WTC11 (cell line): Measurements from ENCODE around the gene ORC4. TPM values are rescaled to one million over a fixed set of nuclear protein-coding genes. Genes with fewer than 3 reads are reported as not detected.

Experiments used
- ATAC-seq: fragments of 200-7000 bp; cut with Tn5 transposase; 2 replicates; pipeline ENCODE4 v1.10.0; 2021; ENCODE audit warnings: mild to moderate bottlenecking, moderate library complexity
- CTCF ChIA-PET: fragments of 300-600 bp; sonication (Branson Sonifier 250); formaldehyde crosslinking; loops from one replicate; lab custom pipeline; 2021; ENCODE audit warnings: antibody characterized with exemption; lab: Charles Lee
- POLR2A ChIA-PET: fragments of 350-600 bp; sonication (Branson Sonifier 250); formaldehyde crosslinking; loops from one replicate; lab custom pipeline; 2021; ENCODE audit warnings: antibody characterized with exemption; lab: Charles Lee
- DNase-seq: peaks from one replicate; pipeline ENCODE4 v3.0.0; 2021; ENCODE audit warnings: low spot score
- H3K27ac Mint-ChIP-seq: 2 replicates; pipeline ENCODE4 v1.8.0; 2021; ENCODE audit warnings: mixed read lengths
- H3K27me3 Mint-ChIP-seq: 2 replicates; pipeline ENCODE4 v1.8.0; 2021; ENCODE audit warnings: low read depth, mild to moderate bottlenecking, moderate library complexity, mixed read lengths
- H3K36me3 Mint-ChIP-seq: 2 replicates; pipeline ENCODE4 v1.8.0; 2021; ENCODE audit warnings: mixed read lengths
- H3K4me1 Mint-ChIP-seq: 2 replicates; pipeline ENCODE4 v1.8.0; 2022; ENCODE audit warnings: mixed read lengths
- H3K4me3 Mint-ChIP-seq: 2 replicates; pipeline ENCODE4 v1.8.0; 2021; ENCODE audit warnings: mild to moderate bottlenecking, moderate library complexity, mixed read lengths
- H3K9me3 Mint-ChIP-seq: 2 replicates; pipeline ENCODE4 v1.8.0; 2021; ENCODE audit warnings: mixed read lengths
- CBFB ChIP-seq: sonication (generic); formaldehyde crosslinking; IDR thresholded peaks from 2 replicates; pipeline ENCODE4 v1.8.1; 2022; ENCODE audit warnings: mild to moderate bottlenecking, low read depth, missing genetic modification reagents
- ETV6 ChIP-seq: sonication (generic); formaldehyde crosslinking; IDR thresholded peaks from 2 replicates; pipeline ENCODE4 v1.8.1; 2022; ENCODE audit warnings: mild to moderate bottlenecking, missing genetic modification reagents
- FOXP1 ChIP-seq: sonication (generic); formaldehyde crosslinking; IDR thresholded peaks from 2 replicates; pipeline ENCODE4 v1.8.0; 2022; ENCODE audit warnings: missing genetic modification reagents, mild to moderate bottlenecking, moderate library complexity, borderline replicate concordance
- GABPB1 ChIP-seq: sonication (generic); formaldehyde crosslinking; IDR thresholded peaks from 2 replicates; pipeline ENCODE4 v1.8.1; 2023; ENCODE audit warnings: mild to moderate bottlenecking, missing genetic modification reagents
- GTF2I ChIP-seq: fragments of 250-450 bp; sonication (Bioruptor Pico); conservative IDR thresholded peaks from 2 replicates; pipeline ENCODE4 v1.4.0; 2021; ENCODE audit warnings: mild to moderate bottlenecking
- IRF2 ChIP-seq: sonication (generic); formaldehyde crosslinking; IDR thresholded peaks from 2 replicates; pipeline ENCODE4 v1.8.0; 2022; ENCODE audit warnings: low read depth, missing genetic modification reagents, borderline replicate concordance
- KAT7 ChIP-seq: sonication (generic); formaldehyde crosslinking; IDR thresholded peaks from 2 replicates; pipeline ENCODE4 v1.8.1; 2023; ENCODE audit warnings: missing genetic modification reagents, mild to moderate bottlenecking, borderline replicate concordance
- NFATC4 ChIP-seq: fragments of 250-450 bp; sonication (Bioruptor Pico); IDR thresholded peaks from 2 replicates; pipeline ENCODE4 v1.9.0; 2021; ENCODE audit warnings: mild to moderate bottlenecking
- NR1H2 ChIP-seq: sonication (generic); formaldehyde crosslinking; IDR thresholded peaks from 2 replicates; pipeline ENCODE4 v1.9.0; 2021; ENCODE audit warnings: mild to moderate bottlenecking, moderate library complexity, missing genetic modification reagents
- OVOL2 ChIP-seq: fragments of 250-450 bp; sonication (Bioruptor Pico); IDR thresholded peaks from 2 replicates; pipeline ENCODE4 v1.9.0; 2021; ENCODE audit warnings: mild to moderate bottlenecking, borderline replicate concordance
- TEAD4 ChIP-seq: sonication (generic); formaldehyde crosslinking; IDR thresholded peaks from 2 replicates; pipeline ENCODE4 v1.8.0; 2022; ENCODE audit warnings: mild to moderate bottlenecking, missing genetic modification reagents
- TP53 ChIP-seq: sonication (generic); formaldehyde crosslinking; IDR thresholded peaks from 2 replicates; pipeline ENCODE4 v1.8.1; 2023; ENCODE audit warnings: mild to moderate bottlenecking, missing genetic modification reagents
- ZNF138 ChIP-seq: sonication (generic); formaldehyde crosslinking; conservative IDR thresholded peaks from 2 replicates; pipeline ENCODE4 v1.8.1; 2022; ENCODE audit warnings: mild to moderate bottlenecking, moderate library complexity, missing genetic modification reagents
- ZNF317 ChIP-seq: sonication (generic); formaldehyde crosslinking; IDR thresholded peaks from 2 replicates; pipeline ENCODE4 v1.8.1; 2023; ENCODE audit warnings: low read depth, mild to moderate bottlenecking, moderate library complexity, missing genetic modification reagents, borderline replicate concordance
- ZNF396 ChIP-seq: fragments of 250-450 bp; sonication (Bioruptor Pico); IDR thresholded peaks from 2 replicates; pipeline ENCODE4 v1.8.0; 2021; ENCODE audit warnings: mild to moderate bottlenecking, moderate library complexity, borderline replicate concordance
- ZNF416 ChIP-seq: fragments of 250-450 bp; sonication (Bioruptor Pico); IDR thresholded peaks from 2 replicates; pipeline ENCODE4 v1.9.0; 2021; ENCODE audit warnings: mild to moderate bottlenecking, inconsistent platforms
- ZNF671 ChIP-seq: fragments of 250-450 bp; sonication (Bioruptor Pico); IDR thresholded peaks from 2 replicates; pipeline ENCODE4 v1.8.0; 2021; ENCODE audit warnings: mild to moderate bottlenecking
- total RNA-seq: library from RNA; stranded (reverse); gene quantifications from 3 replicates; pipeline ENCODE4 v1.2.3, GENCODE V29; 2021
- TF ChIP-seq, protein P1 (sequence below): fragments of 250-450 bp; sonication (Bioruptor Pico); IDR thresholded peaks from 2 replicates; pipeline ENCODE4 v2.1.2; 2022; ENCODE audit warnings: mild to moderate bottlenecking, moderate library complexity
- TF ChIP-seq, protein P2 (sequence below): fragments of 250-450 bp; sonication (Bioruptor Pico); IDR thresholded peaks from 2 replicates; pipeline ENCODE4 v1.9.0; 2021; ENCODE audit warnings: mild to moderate bottlenecking
- TF ChIP-seq, protein P3 (sequence below): sonication (generic); formaldehyde crosslinking; IDR thresholded peaks from 2 replicates; pipeline ENCODE4 v1.8.0; 2022; ENCODE audit warnings: mild to moderate bottlenecking, missing genetic modification reagents
- TF ChIP-seq, protein P4 (sequence below): sonication (generic); formaldehyde crosslinking; IDR thresholded peaks from 2 replicates; pipeline ENCODE4 v1.8.0; 2022; ENCODE audit warnings: mild to moderate bottlenecking, missing genetic modification reagents
- TF ChIP-seq, protein P5 (sequence below): fragments of 250-450 bp; sonication (Bioruptor Pico); IDR thresholded peaks from 2 replicates; pipeline ENCODE4 v1.8.0; 2021; ENCODE audit warnings: mild to moderate bottlenecking

ORC4 gene
- total RNA-seq, 1 experiment from 2014 or later = 57.9 TPM

DNA sequence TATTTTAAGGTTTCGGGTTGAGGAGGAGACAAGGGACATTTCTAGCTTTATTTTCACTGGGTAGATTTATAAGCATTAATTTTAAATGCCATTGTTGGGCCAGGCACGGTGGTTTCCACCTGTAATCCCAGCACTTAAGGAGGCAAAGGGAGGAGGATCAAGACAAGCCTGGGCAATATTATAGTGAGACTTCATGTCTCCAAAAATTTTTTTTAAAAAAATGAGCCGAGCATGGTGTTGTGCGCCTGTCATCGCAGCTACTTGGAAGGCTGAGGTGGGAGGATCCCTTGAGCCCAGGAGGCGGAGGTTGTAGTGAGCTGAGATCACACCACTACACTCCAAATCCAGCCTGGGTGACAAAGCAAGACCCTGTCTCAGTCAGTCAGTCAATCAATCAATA is 45.4 kb upstream of the ORC4 start (continued):
- TF ChIP-seq, protein P1, sequence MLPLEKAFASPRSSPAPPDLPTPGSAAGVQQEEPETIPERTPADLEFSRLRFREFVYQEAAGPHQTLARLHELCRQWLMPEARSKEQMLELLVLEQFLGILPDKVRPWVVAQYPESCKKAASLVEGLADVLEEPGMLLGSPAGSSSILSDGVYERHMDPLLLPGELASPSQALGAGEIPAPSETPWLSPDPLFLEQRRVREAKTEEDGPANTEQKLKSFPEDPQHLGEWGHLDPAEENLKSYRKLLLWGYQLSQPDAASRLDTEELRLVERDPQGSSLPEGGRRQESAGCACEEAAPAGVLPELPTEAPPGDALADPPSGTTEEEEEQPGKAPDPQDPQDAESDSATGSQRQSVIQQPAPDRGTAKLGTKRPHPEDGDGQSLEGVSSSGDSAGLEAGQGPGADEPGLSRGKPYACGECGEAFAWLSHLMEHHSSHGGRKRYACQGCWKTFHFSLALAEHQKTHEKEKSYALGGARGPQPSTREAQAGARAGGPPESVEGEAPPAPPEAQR (CRISPR knock-in tag) = no peak
- TF ChIP-seq ZNF671 (CRISPR knock-in tag) = no peak
- TF ChIP-seq CBFB (CRISPR knock-in tag) = no peak
- no peak for TF ChIP-seq GTF2I (CRISPR knock-in tag)
- TF ChIP-seq IRF2 (CRISPR knock-in tag) = no peak
- TF ChIP-seq, protein P2, sequence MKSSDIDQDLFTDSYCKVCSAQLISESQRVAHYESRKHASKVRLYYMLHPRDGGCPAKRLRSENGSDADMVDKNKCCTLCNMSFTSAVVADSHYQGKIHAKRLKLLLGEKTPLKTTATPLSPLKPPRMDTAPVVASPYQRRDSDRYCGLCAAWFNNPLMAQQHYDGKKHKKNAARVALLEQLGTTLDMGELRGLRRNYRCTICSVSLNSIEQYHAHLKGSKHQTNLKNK (CRISPR knock-in tag) = no peak

DNA sequence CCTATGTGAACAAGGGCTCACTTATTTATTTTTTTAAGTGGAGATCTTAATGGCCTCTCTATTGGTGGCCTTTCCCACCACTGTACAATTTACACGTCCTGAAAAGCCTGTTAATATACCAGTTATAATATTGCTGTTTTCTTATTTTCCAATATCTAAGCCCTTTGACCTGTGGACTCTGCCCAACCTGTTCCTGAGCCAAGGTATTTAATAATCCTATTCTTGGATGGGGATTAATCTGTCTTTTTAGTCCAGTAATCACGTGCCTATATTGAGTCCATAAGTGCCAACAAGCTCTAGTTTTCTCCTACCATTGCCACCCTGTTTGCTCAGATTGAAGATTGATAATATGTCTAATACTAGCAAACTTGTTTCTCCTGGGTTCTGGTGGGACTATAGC is 43.1 kb upstream of the ORC4 start:
- Mint-ChIP-seq H3K9me3 (no peaks in the 10 kb centered on the region), H3K27ac (no peak overlapping the region), H3K4me1 (peaks cover 3% of the 10 kb centered on the region), H3K27me3 (no peaks in the 10 kb centered on the region), H3K4me3 (no peak overlapping the region), H3K36me3 (no peaks in the 10 kb centered on the region)
- ATAC-seq (no peak), DNase-seq (no peak)
- no peak for TF ChIP-seq ZNF396 (CRISPR knock-in tag)
- no peak for TF ChIP-seq TEAD4
- TF ChIP-seq ETV6 (CRISPR knock-in tag) = no peak
- TF ChIP-seq ZNF317 (CRISPR knock-in tag) = no peak
- TF ChIP-seq, protein P3, sequence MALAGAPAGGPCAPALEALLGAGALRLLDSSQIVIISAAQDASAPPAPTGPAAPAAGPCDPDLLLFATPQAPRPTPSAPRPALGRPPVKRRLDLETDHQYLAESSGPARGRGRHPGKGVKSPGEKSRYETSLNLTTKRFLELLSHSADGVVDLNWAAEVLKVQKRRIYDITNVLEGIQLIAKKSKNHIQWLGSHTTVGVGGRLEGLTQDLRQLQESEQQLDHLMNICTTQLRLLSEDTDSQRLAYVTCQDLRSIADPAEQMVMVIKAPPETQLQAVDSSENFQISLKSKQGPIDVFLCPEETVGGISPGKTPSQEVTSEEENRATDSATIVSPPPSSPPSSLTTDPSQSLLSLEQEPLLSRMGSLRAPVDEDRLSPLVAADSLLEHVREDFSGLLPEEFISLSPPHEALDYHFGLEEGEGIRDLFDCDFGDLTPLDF (CRISPR knock-in tag) = no peak
- ChIA-PET CTCF (no interaction called here), POLR2A (no interaction called here)

DNA sequence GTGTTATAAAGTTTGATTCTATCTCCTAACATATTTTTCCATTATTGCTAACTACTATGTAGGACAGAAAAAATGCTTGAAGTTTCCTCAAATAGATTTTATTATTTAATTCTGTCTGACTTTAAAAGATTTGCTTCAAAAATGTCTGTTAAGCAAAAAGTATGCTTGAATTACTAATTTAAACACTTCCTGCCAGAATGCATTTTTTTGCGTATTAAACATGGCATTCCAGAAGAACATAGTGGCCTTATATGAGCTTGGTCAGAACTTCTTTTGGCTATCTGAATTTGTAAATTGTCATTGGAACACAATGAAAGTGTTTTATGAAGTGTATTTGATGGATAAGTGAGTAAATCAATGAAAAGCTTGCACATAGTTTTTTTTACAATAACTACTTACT is 38.1 kb upstream of the ORC4 start:
- CTCF ChIA-PET = no interaction called here
- POLR2A ChIA-PET = no interaction called here
- H3K27ac Mint-ChIP-seq = no peak overlapping the region
- no peak for ATAC-seq
- no peak overlapping the region for H3K4me3 Mint-ChIP-seq
- H3K4me1 Mint-ChIP-seq = peaks cover 12% of the 10 kb centered on the region
- no peak for DNase-seq
- H3K27me3 Mint-ChIP-seq = no peaks in the 10 kb centered on the region
- TF ChIP-seq GTF2I (CRISPR knock-in tag) (no peak), IRF2 (CRISPR knock-in tag) (no peak), ZNF416 (CRISPR knock-in tag) (no peak), TP53 (no peak), NR1H2 (CRISPR knock-in tag) (no peak)
- TF ChIP-seq, protein P3 (CRISPR knock-in tag) = no peak
- TF ChIP-seq, protein P4, sequence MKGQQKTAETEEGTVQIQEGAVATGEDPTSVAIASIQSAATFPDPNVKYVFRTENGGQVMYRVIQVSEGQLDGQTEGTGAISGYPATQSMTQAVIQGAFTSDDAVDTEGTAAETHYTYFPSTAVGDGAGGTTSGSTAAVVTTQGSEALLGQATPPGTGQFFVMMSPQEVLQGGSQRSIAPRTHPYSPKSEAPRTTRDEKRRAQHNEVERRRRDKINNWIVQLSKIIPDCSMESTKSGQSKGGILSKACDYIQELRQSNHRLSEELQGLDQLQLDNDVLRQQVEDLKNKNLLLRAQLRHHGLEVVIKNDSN (CRISPR knock-in tag) = no peak
- no peaks in the 10 kb centered on the region for H3K9me3 Mint-ChIP-seq
- no peaks in the 10 kb centered on the region for H3K36me3 Mint-ChIP-seq

DNA sequence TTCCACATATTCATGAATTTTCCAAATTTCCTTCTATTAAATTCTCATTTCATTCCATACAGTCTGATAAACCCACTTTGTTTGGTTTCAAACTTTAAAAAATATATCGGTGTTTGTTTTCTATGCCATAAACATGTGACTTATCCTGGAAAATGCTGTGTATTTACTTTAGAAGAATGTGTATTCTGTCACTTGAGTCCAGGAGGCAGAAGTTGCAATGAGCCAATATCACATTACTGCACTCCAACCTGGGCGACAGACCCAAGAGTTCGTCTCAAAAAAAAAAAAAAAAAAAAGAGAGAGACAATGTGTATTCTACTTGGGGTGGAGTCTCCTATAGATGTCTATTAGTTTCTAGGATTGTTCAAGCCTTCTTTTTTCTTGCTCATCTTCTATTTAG is 32.1 kb upstream of the ORC4 start:
- H3K27ac Mint-ChIP-seq = no peak overlapping the region
- TF ChIP-seq NFATC4 (CRISPR knock-in tag) = no peak
- TF ChIP-seq GABPB1 (CRISPR knock-in tag) = no peak
- TF ChIP-seq, protein P1 (CRISPR knock-in tag) = no peak
- TF ChIP-seq KAT7 = no peak
- no peak for TF ChIP-seq OVOL2 (CRISPR knock-in tag)
- TF ChIP-seq, protein P5, sequence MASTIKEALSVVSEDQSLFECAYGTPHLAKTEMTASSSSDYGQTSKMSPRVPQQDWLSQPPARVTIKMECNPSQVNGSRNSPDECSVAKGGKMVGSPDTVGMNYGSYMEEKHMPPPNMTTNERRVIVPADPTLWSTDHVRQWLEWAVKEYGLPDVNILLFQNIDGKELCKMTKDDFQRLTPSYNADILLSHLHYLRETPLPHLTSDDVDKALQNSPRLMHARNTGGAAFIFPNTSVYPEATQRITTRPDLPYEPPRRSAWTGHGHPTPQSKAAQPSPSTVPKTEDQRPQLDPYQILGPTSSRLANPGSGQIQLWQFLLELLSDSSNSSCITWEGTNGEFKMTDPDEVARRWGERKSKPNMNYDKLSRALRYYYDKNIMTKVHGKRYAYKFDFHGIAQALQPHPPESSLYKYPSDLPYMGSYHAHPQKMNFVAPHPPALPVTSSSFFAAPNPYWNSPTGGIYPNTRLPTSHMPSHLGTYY (CRISPR knock-in tag) = no peak
- TF ChIP-seq ZNF138 (CRISPR knock-in tag) = no peak
- TF ChIP-seq FOXP1 (CRISPR knock-in tag) = no peak

More for the DNA sequence above, 32.1 kb upstream of the ORC4 start:
- ATAC-seq (no peak), DNase-seq (no peak)
- POLR2A ChIA-PET = no interaction called here
- H3K36me3 Mint-ChIP-seq = no peaks in the 10 kb centered on the region
- H3K9me3 Mint-ChIP-seq = no peaks in the 10 kb centered on the region
- H3K4me1 Mint-ChIP-seq = peaks cover 33% of the 10 kb centered on the region
- no peaks in the 10 kb centered on the region for H3K27me3 Mint-ChIP-seq
- CTCF ChIA-PET = no interaction called here
- no peak overlapping the region for H3K4me3 Mint-ChIP-seq
